LNCAP (cell line): Measurements from ENCODE around the gene NR1H2.

Experiments used
- CTCF ChIP-seq: fragments of 450-650 bp; IDR thresholded peaks from 2 replicates; pipeline ENCODE4 v1.5.1; 2017; ENCODE audit warnings: mild to moderate bottlenecking

Gene NR1H2

GRCh38 chr19:50412419-50412818 lies 36.2 kb downstream of the NR1H2 start:
- no peak for TF ChIP-seq CTCF

- TF ChIP-seq CTCF = no peak
These were observed 36.8 kb downstream of the NR1H2 start for GRCh38 chr19:50413096-50413495.

- TF ChIP-seq CTCF = no peak
These were observed 37.3 kb downstream of the NR1H2 start for GRCh38 chr19:50413531-50413930.

GRCh38 chr19:50414864-50415660 lies 38.8 kb downstream of the NR1H2 start:
- TF ChIP-seq CTCF = peak; percentile 75

- TF ChIP-seq CTCF = no peak
These were observed 39.4 kb downstream of the NR1H2 start for GRCh38 chr19:50415661-50416033.

GRCh38 chr19:50416034-50416977 lies 40.0 kb downstream of the NR1H2 start:
- TF ChIP-seq CTCF = no peak

GRCh38 chr19:50417111-50418081 lies 41.1 kb downstream of the NR1H2 start:
- TF ChIP-seq CTCF = no peak
